ENCODE results near the gene NQO2.

The NQO2 gene

GRCh38 chr6:2976060-2976459, 23.6 kb upstream of the NQO2 start:
- Histone ChIP-seq H3K4me3 (replicated peaks; ENCODE audit: low read depth, low read length) (no peak overlapping the region), H3K36me3 (ENCODE audit: control insufficient read depth, insufficient read depth, low read length) (no peaks in the 10 kb centered on the region), H3K27me3 (replicated peaks; ENCODE audit: control insufficient read depth, insufficient read depth, low read length) (peaks cover 1% of the 10 kb centered on the region)
- no peak for TF ChIP-seq CTCF (IDR thresholded peaks at IDR 0.05; ENCODE audit: insufficient read depth, low read length, poor library complexity, severe bottlenecking)
- DNase-seq (ENCODE audit: extremely low read depth, insufficient read length) = no peak

GRCh38 chr6:2976571-2977085, 23.1 kb upstream of the NQO2 start:
- Histone ChIP-seq H3K4me3 (replicated peaks; ENCODE audit: low read depth, low read length) (no peak overlapping the region), H3K36me3 (ENCODE audit: control insufficient read depth, insufficient read depth, low read length) (no peaks in the 10 kb centered on the region), H3K27me3 (replicated peaks; ENCODE audit: control insufficient read depth, insufficient read depth, low read length) (peaks cover 1% of the 10 kb centered on the region)
- TF ChIP-seq CTCF (IDR thresholded peaks at IDR 0.05; ENCODE audit: insufficient read depth, low read length, poor library complexity, severe bottlenecking) = no peak
- DNase-seq (ENCODE audit: extremely low read depth, insufficient read length) = no peak

GRCh38 chr6:2977290-2977689, 22.4 kb upstream of the NQO2 start:
- Histone ChIP-seq H3K27me3 (replicated peaks; ENCODE audit: control insufficient read depth, insufficient read depth, low read length) (no peaks in the 10 kb centered on the region; the same call in none of the 2 replicates), H3K36me3 (ENCODE audit: control insufficient read depth, insufficient read depth, low read length) (no peaks in the 10 kb centered on the region), H3K4me3 (replicated peaks; ENCODE audit: low read depth, low read length) (no peak overlapping the region)
- TF ChIP-seq CTCF (IDR thresholded peaks at IDR 0.05; ENCODE audit: insufficient read depth, low read length, poor library complexity, severe bottlenecking) = no peak
- DNase-seq (ENCODE audit: extremely low read depth, insufficient read length) = no peak

- Histone ChIP-seq H3K4me3 (replicated peaks; ENCODE audit: low read depth, low read length) (no peak overlapping the region), H3K27me3 (replicated peaks; ENCODE audit: control insufficient read depth, insufficient read depth, low read length) (no peaks in the 10 kb centered on the region; the same call in none of the 2 replicates), H3K36me3 (ENCODE audit: control insufficient read depth, insufficient read depth, low read length) (no peaks in the 10 kb centered on the region)
- no peak for TF ChIP-seq CTCF (IDR thresholded peaks at IDR 0.05; ENCODE audit: insufficient read depth, low read length, poor library complexity, severe bottlenecking)
- DNase-seq (ENCODE audit: extremely low read depth, insufficient read length) = no peak
Observed at GRCh38 chr6:2977799-2978590, 21.7 kb upstream of the NQO2 start.

GRCh38 chr6:2978923-2979322, 20.8 kb upstream of the NQO2 start:
- DNase-seq (ENCODE audit: extremely low read depth, insufficient read length) = no peak
- TF ChIP-seq CTCF (IDR thresholded peaks at IDR 0.05; ENCODE audit: insufficient read depth, low read length, poor library complexity, severe bottlenecking) = no peak
- H3K36me3 ChIP-seq (ENCODE audit: control insufficient read depth, insufficient read depth, low read length) = no peaks in the 10 kb centered on the region
- no peaks in the 10 kb centered on the region; the same call in none of the 2 replicates for H3K27me3 ChIP-seq (replicated peaks; ENCODE audit: control insufficient read depth, insufficient read depth, low read length)
- H3K4me3 ChIP-seq (replicated peaks; ENCODE audit: low read depth, low read length) = no peak overlapping the region
